HG03439 (cell line): ENCODE measurements around the gene GPR33.

Source experiments
- ATAC-seq: cut with Tn5 transposase; IDR thresholded peaks from one replicate; pipeline ENCODE4 v1.9.1; 2021; ENCODE audit warnings: mild to moderate bottlenecking, moderate library complexity; ENCODE audit not compliant: unreplicated experiment

The GPR33 gene, protein sequence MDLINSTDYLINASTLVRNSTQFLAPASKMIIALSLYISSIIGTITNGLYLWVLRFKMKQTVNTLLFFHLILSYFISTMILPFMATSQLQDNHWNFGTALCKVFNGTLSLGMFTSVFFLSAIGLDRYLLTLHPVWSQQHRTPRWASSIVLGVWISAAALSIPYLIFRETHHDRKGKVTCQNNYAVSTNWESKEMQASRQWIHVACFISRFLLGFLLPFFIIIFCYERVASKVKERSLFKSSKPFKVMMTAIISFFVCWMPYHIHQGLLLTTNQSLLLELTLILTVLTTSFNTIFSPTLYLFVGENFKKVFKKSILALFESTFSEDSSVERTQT

DNA sequence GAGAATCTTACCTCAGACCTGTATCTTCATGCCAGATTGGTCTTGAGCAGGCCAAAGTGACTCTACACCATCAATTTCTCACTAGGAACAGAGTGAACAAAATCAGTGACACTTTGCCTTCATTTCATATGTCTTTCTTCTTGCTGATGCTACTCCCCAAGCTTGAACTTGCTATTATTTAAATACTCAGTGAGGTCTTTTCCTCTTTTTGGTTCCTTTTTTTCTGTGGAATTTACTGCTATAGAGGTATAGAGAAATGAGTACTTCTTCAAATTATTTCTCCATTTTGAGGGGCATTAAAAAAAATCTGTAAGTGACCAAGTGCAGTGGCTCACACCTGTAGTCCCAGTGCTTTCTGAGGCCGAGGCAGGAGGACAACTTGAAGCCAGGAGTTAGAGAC is at the start of gene GPR33:
TSS of gene GPR33 (minus strand) at position 154 of the 400 bp plus-strand sequence. CDS start 4,074 bp downstream, outside the sequence.
- ATAC-seq: no peak

DNA sequence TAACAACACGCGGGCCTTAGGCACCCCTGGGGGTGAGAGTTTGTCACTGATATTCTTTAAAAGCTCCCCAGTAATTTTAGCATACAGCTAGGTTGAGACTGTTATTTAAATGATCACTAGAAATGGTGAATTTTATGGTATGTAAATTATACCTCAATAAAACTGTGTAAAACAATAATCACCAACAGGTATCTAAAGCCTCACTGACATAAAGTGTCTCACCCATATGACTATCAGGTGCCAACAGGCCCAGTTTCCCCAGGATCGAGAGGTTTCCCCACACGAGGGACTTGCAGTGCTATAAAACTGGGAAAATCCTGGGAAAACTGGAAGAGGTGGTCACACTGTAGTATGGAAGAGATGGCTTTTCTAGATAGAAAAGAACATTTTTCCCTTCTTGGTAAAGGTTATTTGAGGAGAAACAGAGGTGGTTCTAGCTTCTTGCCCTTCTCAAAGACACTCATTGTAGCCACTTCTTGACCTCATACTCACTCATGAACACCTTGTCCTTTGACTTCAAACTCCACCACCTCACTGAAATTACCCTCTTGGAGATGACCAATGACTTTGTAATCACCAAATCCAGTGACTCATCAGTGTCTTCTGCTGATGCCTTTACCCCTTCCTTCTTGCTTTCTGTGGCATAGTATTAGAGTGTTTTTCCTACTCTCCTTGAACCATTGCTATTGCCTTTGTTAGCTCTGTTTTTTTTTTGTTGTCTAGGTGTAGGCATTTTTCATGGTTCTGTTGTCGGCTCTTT is 48.5 kb upstream of the GPR33 start:
- no peak for ATAC-seq

DNA sequence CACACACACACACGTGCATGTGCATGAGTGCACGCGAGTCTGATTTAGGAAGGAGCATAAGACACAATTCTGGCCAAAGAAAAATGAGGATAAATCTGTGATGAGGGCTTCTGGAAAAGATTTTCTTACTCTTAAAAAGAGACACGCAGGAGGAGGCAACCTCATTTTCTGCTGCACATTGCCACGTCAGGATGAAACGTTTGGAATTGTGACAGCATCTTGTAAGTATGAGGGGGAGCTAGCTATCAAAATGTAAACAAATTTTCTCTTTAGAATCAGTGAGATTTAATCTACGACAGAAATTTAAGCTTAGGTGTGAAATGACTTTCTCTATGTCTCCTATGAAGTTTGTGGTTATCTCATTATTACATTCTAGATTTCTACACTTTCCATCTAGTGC is 42.3 kb upstream of the GPR33 start:
- ATAC-seq: no peak

DNA sequence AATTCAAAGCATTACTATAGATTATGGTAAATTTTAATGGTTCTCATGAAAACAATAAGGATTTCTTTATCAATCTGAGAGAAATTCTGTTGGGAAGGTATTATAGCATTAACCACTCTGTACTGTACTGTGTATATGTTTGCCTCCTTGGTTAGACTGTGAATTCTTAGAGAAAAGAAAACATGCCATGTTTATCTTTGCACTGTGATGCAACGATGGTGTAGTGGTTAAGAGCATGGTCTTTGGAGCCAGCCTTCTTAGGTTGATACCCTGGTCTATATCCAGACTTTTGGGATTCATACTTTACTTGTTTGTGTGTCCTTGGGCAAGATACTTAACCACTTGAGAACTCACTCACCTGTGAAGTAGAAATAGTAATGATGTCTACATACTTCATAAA is 41.2 kb upstream of the GPR33 start:
- no peak for ATAC-seq

DNA sequence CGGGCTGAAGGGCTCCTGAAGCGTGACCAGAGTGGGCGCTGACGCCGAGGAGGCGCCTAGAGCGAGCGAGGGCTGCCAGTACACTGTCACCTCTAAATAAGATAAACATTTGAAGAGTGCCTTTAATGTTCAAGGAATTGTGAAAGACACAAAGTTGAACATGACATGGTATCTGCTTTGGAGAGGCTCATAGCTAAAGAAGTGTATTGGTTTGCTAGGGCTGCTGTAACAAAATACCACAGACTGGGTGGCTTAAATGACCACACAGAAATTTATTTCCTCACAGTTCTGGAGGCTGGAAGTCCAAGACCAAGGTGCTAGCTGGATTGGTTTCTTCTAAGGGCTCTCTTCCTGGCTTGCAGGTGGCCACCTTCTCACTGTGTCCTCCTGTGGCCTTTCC is 39.7 kb upstream of the GPR33 start:
- no peak for ATAC-seq

DNA sequence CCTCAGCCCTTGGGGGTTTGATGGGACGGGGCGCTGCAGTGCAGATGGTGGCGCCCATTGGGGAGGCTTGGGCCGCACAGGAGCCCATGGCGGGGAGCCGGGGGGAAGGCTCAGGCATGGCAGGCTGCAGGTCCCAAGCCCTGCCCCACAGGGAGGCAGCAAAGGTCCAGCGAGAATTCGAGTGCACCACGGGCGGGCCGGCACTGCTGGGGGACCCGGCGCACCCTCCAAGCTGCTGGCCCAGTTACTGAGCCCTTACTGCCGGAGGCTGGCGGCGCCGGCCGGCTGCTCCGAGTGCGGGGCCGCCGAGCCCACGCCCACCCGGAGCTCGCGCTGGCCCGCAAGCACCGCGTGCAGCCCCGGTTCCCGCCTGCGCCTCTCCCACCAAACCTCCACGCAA is 39.2 kb upstream of the GPR33 start:
- no peak for ATAC-seq

DNA sequence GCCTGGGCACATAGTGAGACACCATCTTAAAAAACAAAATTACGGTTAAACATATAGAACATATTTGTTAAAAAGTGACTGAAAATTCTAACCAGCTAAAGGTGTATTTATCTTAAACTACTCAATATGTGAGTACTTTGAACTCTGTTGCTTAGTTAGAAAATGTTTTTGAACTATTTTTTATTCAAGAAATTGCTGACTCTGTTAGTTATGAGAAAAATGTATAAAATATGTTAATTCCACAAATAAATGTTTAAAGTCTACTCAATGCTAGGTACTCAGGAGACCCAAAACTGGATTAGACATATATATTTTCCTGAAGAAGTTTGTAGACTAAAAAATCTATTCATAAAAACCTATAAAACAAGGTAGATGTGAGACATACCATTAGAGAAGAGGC is 23.0 kb upstream of the GPR33 start:
- no peak for ATAC-seq

DNA sequence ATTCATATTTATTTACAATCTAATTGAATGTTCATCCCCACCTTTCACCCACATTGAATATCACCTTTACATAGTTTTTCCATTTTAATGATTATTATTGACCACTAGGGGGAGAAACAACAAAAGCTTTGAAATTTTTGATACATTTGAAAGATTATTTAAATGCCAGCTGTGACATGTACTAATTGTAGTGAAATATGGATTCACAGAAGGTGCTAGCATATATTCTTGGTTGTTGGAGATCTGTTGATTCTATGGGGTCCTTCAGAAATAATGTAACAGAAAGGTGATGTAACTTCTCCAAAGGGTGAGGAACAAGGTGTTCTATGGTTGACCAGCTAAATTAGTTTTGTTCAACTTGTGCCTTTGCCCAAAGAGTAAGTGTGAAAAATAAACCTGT is 22.4 kb upstream of the GPR33 start:
- no peak for ATAC-seq

DNA sequence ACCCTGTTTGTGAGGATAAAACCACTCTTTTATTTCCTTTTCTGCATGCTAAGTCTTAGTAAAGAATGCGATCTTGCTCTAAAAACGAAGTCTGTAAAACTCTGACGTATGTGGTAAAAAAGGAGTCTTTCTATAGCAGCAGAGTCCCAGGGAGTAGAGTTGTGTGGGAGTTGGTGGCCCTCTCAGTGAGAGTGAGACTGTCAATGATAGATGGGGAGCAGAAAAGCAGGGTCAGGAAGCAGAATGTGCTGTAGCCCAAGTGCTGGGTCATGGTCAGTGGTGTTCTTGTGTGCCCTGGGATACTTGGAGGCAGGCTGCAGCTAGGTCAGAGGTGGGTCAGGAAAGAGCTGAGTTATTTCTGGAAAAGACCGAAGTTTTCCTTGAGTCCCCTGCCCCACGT is 20.3 kb upstream of the GPR33 start:
- no peak for ATAC-seq

DNA sequence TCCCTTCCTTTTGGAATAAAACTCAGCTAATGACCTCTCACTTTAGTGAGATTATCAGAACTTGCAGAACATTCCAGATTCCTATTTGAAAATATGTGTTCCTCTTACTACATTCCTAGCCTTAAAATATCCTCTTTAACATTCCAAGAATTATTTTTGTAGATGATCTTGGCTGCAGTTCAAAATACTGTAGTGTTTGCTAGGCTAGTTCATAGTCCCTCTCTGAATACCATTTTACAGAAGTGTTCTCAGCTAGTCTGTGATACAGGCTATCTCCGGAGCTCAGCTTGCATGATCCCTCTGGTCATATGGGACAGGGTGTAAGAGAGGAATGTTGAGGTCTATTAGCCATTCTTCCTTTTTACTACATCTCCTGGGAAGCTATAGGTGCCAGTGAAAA is 17.6 kb upstream of the GPR33 start:
- ATAC-seq: no peak

DNA sequence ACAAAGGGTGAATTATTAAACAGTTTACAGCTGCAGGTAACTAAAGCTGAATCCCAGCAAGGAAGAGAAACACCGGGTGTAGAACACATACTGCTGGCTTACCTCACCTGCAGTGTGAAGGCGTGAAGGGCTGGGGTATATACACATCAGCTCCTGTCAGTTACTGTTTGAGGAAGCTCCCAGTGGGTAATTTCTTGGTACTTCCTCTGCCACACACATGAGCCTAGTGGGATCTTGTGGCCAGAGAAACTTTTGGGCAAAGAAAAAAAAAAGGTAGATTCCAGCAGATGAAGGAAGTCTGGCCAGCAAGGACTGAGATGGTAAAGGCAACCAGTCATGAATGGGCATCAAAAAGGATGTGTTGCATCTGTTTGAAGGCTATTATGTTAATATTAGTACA is 14.0 kb upstream of the GPR33 start:
- ATAC-seq: no peak

DNA sequence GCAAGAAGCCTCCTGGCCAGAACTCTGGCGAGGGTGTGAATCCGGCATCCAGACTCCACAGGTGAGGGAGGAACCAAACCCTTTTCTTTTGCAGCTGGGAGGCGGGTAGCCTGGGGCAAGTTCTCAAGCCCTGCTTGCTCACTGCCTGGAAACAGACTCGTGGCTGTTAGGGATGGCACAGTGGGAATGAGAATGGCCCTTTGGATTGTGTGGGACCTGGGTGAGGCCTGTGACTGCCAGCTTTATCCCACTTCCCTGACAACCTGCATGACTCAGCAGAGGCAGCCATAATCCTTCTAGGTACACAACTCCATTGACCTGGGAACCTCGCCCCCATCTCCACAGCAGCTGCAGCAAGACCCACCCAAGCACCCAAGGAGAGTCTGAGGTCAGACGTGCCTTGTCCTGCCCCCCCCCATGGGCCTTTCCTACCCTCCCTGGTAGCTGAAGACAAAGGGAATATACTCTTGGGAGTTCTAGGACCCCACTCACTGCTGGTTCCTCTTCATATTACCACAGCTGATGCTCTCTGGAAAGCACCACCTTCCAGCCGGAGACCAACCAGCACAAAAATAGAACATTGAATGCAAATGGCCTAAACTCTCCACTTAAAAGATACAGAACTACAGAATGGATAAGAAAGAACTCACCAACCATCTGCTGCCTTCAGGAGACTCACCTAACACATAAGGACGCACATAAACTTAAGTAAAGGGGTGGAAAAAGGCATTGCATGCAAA is 5.1 kb upstream of the GPR33 start:
- no peak for ATAC-seq

DNA sequence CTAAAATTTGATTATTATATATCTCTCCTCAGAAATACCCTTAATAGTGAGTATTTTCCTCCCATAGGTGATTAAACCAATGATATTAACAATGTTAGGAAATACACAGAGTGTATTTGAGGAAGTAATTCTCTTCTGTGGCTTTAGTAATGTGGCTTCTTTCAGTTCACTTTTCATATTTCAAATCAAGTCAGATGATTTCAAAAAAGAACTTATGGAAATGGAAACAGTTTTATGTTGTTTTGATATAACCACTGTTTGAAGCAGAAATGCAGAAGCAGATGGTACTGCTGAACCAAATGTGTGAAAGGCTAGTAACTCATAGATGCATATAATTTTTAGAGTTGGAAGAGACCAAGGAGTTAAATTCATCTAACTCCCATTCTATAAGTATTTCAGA is 1.9 kb upstream of the GPR33 start:
- no peak for ATAC-seq

DNA sequence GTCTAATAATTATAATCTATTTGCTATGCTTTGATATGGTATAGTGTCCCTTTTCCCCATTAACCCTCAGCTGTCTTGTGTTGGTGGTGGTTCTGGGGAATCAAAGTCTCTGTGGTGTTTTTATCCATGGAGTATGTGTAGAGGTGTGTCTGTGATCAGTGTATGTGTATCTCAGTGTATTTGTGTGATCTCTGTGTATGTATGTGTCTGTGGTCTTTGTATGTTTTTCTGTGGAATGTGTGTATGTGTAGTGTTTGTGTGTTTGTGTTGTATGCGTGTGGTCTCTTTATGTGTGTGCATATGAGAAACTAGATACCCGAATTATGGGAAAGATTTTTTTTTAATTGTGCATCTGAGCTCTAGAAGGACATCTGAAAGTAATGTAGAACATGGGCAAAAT is 1.1 kb downstream of the GPR33 start:
- ATAC-seq: no peak

DNA sequence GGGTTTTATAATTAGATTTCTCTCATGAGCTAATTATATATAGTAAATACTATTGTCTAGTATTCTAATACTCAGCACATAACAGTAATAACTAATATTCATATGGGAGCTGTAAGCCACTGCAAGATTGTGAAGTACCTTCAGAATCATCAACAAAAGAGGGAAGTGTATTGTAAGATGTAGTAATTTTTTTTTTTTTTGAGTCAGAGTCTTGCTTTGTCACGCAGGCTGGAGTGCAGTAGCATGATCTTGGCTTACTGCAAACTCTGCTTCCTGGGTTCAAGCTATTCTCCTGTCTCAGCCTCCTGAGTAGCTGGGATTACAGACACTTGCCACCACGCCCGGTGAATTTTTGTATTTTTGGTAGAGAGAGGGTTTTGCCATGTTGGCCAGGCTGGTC is 3.1 kb downstream of the GPR33 start:
- no peak for ATAC-seq

DNA sequence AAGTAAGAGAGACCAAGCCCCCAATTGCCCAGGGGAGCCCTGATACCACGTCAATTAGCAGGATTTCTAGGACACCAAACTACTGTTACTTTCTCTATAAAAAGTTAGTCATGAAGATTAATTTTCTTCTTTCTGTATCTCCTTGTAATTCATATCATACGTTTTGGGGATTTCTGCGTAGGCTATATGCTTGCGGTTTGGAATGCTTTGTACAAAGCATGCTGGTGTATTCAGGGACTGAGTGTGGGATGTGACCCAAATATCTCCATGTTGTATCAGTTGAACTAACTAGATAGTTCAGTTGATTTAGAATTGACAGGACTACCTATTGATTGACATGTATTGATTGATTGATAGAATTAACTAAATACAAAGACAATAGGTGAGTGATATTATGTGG is 7.7 kb downstream of the GPR33 start:
- ATAC-seq: no peak

DNA sequence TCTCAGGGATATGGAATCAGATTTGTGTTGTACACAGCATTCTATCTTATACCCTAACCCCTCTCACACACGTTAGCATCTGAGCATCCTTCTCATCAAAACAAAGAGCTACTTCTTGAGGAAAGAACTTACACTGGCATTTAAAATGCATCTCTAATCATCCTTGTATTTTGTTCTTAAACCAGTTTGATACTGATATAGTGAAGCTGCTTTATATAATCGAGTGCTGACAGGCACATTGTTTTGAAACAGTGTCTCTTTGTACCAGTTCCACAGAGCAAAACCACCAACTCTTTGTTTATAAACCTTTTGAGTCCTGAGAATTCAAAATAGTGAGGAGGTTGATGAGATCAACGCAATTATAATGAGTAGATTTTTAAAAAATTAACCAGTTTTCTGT is 8.8 kb downstream of the GPR33 start:
- ATAC-seq: no peak

DNA sequence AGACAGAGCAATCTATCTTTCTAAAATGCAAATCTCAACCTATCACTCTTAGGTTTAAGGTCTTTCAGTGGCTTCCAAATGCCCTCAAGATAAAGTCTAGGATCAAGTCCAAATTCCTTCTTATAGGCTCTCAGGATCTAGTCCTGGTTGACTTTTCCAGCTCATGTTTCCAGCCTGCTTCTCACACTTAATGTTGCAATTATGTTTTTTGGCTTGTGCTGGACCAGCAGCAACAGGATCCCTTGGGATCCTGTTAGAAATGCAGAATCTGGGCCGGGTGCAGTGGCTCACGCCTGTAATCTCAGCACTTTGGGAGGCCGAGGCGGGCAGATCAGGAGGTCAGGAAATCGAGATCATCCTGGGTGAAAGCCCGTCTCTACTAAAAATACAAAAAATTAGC is 10.6 kb downstream of the GPR33 start:
- no peak for ATAC-seq

DNA sequence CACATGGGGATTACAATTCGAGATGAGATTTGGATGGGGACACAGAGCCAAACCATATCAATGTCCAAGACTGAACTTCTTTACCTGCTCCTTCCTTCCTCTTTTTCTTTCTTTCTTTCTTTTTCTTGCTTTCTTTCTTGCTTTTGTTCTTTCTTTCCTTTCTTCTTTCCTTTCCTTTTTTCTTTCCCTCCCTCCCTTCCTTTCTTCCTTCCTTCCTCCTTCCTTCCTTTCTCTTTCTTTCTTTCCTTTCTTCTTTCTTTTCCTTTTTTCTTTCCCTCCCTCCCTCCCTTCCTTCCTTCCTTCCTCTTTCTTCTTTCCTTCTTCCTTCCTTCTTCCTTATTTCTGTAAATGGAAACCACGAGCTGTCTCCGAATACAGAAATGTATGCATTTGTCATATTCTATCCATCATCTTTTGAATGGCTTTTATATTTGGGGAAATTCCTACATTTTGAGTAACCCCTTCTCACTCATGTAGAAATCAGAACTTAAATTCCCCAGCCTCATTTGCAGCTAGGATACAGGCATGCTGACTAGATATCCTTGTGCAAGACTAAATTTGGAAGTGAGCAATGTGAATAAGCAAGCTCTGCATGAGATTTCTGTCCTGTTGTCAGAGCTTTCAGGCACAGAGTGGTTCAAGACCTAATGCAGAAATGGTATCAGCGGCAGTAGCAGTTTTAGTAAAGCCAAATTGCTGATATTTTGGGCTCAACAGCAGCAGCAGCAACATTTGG is 11.5 kb downstream of the GPR33 start:
- ATAC-seq: no peak

DNA sequence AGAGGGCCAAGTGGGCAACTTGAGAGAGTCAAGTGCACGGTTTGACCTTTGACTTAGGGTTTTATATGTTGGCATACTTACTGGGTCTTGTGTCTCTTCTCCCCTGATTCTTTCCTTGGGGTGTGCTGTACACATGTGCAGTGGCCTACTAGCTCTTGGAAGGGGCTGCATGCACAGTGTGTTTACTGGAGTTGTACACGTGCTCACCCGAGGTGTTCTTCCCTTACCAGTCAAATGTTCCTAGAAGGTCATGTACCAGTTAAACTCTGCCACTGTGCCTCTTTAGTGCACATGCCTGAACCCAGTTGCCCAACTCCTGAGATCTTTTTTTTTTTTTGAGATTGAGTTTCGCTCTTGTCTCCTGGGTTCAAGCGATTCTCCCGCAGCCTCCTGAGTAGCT is 21.3 kb downstream of the GPR33 start:
- ATAC-seq: no peak

DNA sequence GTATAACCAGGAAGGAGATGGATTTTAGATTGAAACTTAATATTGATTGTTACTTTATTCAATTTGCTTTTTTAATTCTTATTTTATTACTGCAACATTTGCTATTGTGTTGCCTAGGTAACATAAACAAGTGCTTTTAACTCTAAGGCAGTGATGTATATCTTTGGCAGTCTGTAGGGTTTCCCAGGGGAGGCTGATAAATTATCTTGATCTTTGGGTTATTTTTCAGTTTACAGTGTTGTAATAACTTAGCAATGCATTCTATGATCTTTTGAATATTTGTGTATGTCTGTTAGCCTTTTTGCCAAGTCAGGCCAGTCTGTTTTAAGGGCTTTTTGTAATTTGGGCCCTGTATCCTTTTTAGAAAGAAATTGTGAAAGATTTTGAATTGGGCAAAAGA is 22.7 kb downstream of the GPR33 start:
- no peak for ATAC-seq
